ENCODE data around the gene MYOG. TPM values are rescaled to one million over a fixed set of nuclear protein-coding genes. Genes with fewer than 3 reads are reported as not detected.

Gene MYOG
- total RNA-seq, 3 donors from 2014 or later (not counting 1 experiment from before 2014, with no cell fraction given) = not detected

GRCh38 chr1:203093754-203094410 is 8.1 kb upstream of the MYOG start:
- DNase-seq (no peak), ATAC-seq (no peak)
- Mint-ChIP-seq H3K4me1 (no peaks in the 10 kb centered on the region), H3K4me3 (no peak overlapping the region), H3K27me3 (ENCODE audit: low read depth in 2 of 2) (peaks cover 27 to 47% of the 10 kb centered on the region in 2 donors), H3K9me3 (peaks cover 11 to 15% of the 10 kb centered on the region in 2 donors), H3K27ac (no peak overlapping the region), H3K36me3 (peaks cover 16% of the 10 kb centered on the region)
- no peaks in the 10 kb centered on the region for H3K27me3 ChIP-seq (ENCODE audit: control insufficient read depth, insufficient read depth, low read length)
- 84% methylated on average over 1 of the region's 1 CpG for WGBS (ENCODE audit: insufficient coverage)
- H3K4me1 ChIP-seq (ENCODE audit: control insufficient read depth, insufficient read depth, low read length) = no peaks in the 10 kb centered on the region
- TF ChIP-seq CTCF (IDR thresholded peaks at IDR 0.05) = no peak
- H3K36me3 ChIP-seq (ENCODE audit: control insufficient read depth, insufficient read depth, low read length) = no peaks in the 10 kb centered on the region
- H3K4me3 ChIP-seq (ENCODE audit: low read length) = no peak overlapping the region
- intact Hi-C loops (cut with micrococcal nuclease) = no loop called here
- H3K9me3 ChIP-seq (ENCODE audit: control insufficient read depth, insufficient read depth, low read length) = peaks cover 8% of the 10 kb centered on the region
- H3K27ac ChIP-seq (ENCODE audit: low read length) = no peak overlapping the region

DNA sequence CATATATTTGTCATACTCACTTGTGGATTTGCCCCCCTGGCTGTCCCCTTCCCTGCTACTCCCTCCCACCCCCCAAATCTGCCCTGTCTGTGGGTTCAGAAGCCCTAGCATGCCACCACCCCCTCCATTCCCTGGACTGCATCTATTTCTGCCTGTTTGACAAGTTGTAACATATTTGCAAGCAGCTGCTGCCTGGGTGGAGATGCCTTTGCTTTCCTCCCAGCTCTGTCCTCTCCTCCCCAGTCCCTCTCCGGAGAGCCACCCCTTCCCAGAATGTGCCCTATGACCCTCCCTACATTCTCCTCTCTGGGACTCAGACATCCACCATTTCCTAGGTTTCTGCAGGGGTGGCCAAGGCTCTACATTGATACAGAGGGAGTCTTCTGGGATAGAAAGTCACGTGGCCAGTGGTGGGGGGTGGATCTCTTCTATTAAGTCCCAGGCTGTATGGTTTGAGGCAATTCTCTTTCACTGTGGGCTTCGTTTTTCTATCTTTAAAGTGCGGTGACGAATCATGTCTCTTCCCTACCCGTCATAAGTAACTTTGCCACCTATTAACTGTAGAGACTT is 6.0 kb upstream of the MYOG start:
- Mint-ChIP-seq H3K4me1 (no peaks in the 10 kb centered on the region), H3K9me3 (peaks cover 11 to 15% of the 10 kb centered on the region in 2 donors), H3K27ac (no peak overlapping the region), H3K36me3 (peaks cover 16% of the 10 kb centered on the region), H3K4me3 (no peak overlapping the region), H3K27me3 (ENCODE audit: low read depth in 2 of 2) (peaks cover 27 to 38% of the 10 kb centered on the region in 2 donors)
- H3K27me3 ChIP-seq (ENCODE audit: control insufficient read depth, insufficient read depth, low read length) = no peaks in the 10 kb centered on the region
- no peaks in the 10 kb centered on the region for H3K4me1 ChIP-seq (ENCODE audit: control insufficient read depth, insufficient read depth, low read length)
- TF ChIP-seq CTCF (IDR thresholded peaks at IDR 0.05) = no peak
- H3K9me3 ChIP-seq (ENCODE audit: control insufficient read depth, insufficient read depth, low read length) = peaks cover 8% of the 10 kb centered on the region
- H3K27ac ChIP-seq (ENCODE audit: low read length) = no peak overlapping the region
- ATAC-seq = no peak
- no peak overlapping the region for H3K4me3 ChIP-seq (ENCODE audit: low read length)
- intact Hi-C loops (cut with micrococcal nuclease) = no loop called here
- no peak for DNase-seq
- 84% methylated on average over 6 of the region's 6 CpGs for WGBS (ENCODE audit: insufficient coverage)
- no peaks in the 10 kb centered on the region for H3K36me3 ChIP-seq (ENCODE audit: control insufficient read depth, insufficient read depth, low read length)

DNA sequence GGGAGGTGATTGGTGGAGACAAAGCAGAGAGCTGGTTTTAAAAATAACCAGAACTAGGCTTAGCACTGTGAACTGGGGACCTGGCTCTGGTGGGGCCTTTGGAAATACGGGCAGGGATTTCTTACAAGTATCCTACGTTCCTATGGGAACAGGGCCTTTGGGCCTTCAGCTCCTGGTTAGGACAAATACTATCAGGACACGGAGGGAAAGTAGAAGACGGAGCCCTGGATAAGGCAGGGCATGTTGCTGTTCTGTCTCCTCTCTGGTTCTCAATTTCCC is 5.3 kb upstream of the MYOG start:
- 96% methylated on average over 4 of the region's 4 CpGs for WGBS (ENCODE audit: insufficient coverage)
- DNase-seq (no peak), ATAC-seq (no peak)
- peaks cover 8% of the 10 kb centered on the region for H3K9me3 ChIP-seq (ENCODE audit: control insufficient read depth, insufficient read depth, low read length)
- peaks cover 16% of the 10 kb centered on the region for H3K36me3 Mint-ChIP-seq
- no peaks in the 10 kb centered on the region for H3K27me3 ChIP-seq (ENCODE audit: control insufficient read depth, insufficient read depth, low read length)
- intact Hi-C loops (cut with micrococcal nuclease) = no loop called here
- H3K27ac Mint-ChIP-seq = no peak overlapping the region
- no peak overlapping the region for H3K4me3 ChIP-seq (ENCODE audit: low read length)
- H3K4me3 Mint-ChIP-seq = no peak overlapping the region
- H3K27ac ChIP-seq (ENCODE audit: low read length) = no peak overlapping the region
- peaks cover 11 to 15% of the 10 kb centered on the region in 2 donors for H3K9me3 Mint-ChIP-seq
- no peaks in the 10 kb centered on the region for H3K36me3 ChIP-seq (ENCODE audit: control insufficient read depth, insufficient read depth, low read length)
- no peaks in the 10 kb centered on the region for H3K4me1 ChIP-seq (ENCODE audit: control insufficient read depth, insufficient read depth, low read length)
- peaks cover 27 to 35% of the 10 kb centered on the region in 2 donors for H3K27me3 Mint-ChIP-seq (ENCODE audit: low read depth in 2 of 2)
- no peak for TF ChIP-seq CTCF (IDR thresholded peaks at IDR 0.05)
- H3K4me1 Mint-ChIP-seq = no peaks in the 10 kb centered on the region

Data from natural killer cell (primary cell).